ENCODE measurements around the gene CEBPZOS.

DNA sequence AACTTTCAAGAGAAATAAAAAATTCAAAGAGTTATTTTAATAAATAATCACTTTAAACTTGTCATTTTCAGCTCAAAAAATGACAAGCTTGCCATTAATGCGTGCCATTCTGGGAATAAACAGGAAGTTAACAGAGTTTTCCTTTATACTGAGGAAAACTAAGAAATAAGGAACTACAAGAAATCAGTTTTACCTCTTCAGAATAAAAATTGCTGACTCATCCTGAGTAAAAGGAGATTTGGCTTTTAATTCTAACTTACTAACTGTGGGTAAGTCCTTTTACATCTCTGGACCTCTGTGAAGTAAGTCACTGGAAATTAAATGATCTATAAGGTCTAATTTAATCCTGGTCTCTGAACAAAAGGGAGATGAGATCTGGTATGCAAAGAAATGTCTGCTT, 19.0 kb downstream of the CEBPZOS start:
- TF ChIP-seq CTCF (IDR thresholded peaks at IDR 0.05) = no peak
- TF ChIP-seq EP300 (IDR thresholded peaks at IDR 0.05) = no peak
- no peak for TF ChIP-seq POLR2A (IDR thresholded peaks at IDR 0.05)
